Smooth muscle cell (in vitro differentiated cells): ENCODE results near the gene ITGA11. TPM values are rescaled to one million over a fixed set of nuclear protein-coding genes. Genes with fewer than 3 reads are reported as not detected.

Source experiments
- DNase-seq: peaks from one replicate; lab custom pipeline; 2025; ENCODE audit not compliant: unreplicated experiment; lab: John Stamatoyannopoulos, UW
- H2AFZ ChIP-seq: fragments of 200-600 bp; sonication (generic); 2 replicates; pipeline ENCODE4 v1.6.0; 2016; ENCODE audit warnings: antibody characterized with exemption, low read depth, mild to moderate bottlenecking
- H3F3A ChIP-seq: fragments of 200-600 bp; sonication (generic); 2 replicates; pipeline ENCODE4 v1.6.0; 2017; ENCODE audit warnings: antibody characterized with exemption, low read depth
- H3K27ac ChIP-seq: fragments of 200-600 bp; sonication (generic); 2 replicates; pipeline ENCODE4 v1.5.1; 2016; ENCODE audit warnings: low read depth, mild to moderate bottlenecking
- H3K27me3 ChIP-seq: fragments of 200-600 bp; sonication (generic); 2 replicates; pipeline ENCODE4 v1.6.1; 2016; ENCODE audit warnings: low read depth, mild to moderate bottlenecking
- H3K36me3 ChIP-seq: fragments of 200-600 bp; sonication (generic); 2 replicates; pipeline ENCODE4 v1.5.1; 2016; ENCODE audit warnings: low read depth
- H3K4me1 ChIP-seq: fragments of 200-600 bp; sonication (generic); 2 replicates; pipeline ENCODE4 v1.5.1; 2016; ENCODE audit warnings: low read depth
- H3K4me2 ChIP-seq: fragments of 200-600 bp; sonication (generic); 2 replicates; pipeline ENCODE4 v1.6.0; 2016; ENCODE audit warnings: mild to moderate bottlenecking
- H3K4me3 ChIP-seq: fragments of 200-600 bp; sonication (generic); 2 replicates; pipeline ENCODE4 v1.5.1; 2016; ENCODE audit warnings: mild to moderate bottlenecking
- H3K79me2 ChIP-seq: fragments of 200-600 bp; sonication (generic); 2 replicates; pipeline ENCODE4 v1.6.0; 2016; ENCODE audit warnings: low read depth, mild to moderate bottlenecking
- H3K9ac ChIP-seq: fragments of 200-600 bp; sonication (generic); 2 replicates; pipeline ENCODE4 v1.6.0; 2016; ENCODE audit warnings: low read depth
- H3K9me3 ChIP-seq: fragments of 200-600 bp; sonication (generic); replicated peaks from 2 replicates; pipeline ENCODE4 v1.5.1; 2016; ENCODE audit warnings: low read depth
- H4K20me1 ChIP-seq: fragments of 200-600 bp; sonication (generic); 2 replicates; pipeline ENCODE4 v1.6.0; 2016; ENCODE audit warnings: low read depth
- CTCF ChIP-seq: fragments of 200-600 bp; sonication (generic); IDR thresholded peaks from 2 replicates; pipeline ENCODE4 v1.5.1; 2017; ENCODE audit warnings: borderline replicate concordance, mild to moderate bottlenecking, antibody characterized with exemption; ENCODE audit not compliant: insufficient read depth, poor library complexity, severe bottlenecking
- WGBS: methylation state at CpG from one replicate; pipeline ENCODE4 v1.1.7; 2016; ENCODE audit warnings: low lambda C conversion rate; 5-methylcytosine and 5-hydroxymethylcytosine counted together
- polyA plus RNA-seq: library from polyadenylated mRNA; unstranded; fragments of >200 nt; fragmentation: Nextera tagmentation; extraction: Ambion mirVana; gene quantifications from 2 replicates; pipeline ENCODE4 v1.2.1, GENCODE V29; 2016
- total RNA-seq: library from RNA; depleted of rRNA; stranded (reverse); fragments of >200 nt; gene quantifications from 2 replicates; pipeline ENCODE4 v1.2.3, GENCODE V29; 2014

ITGA11 gene
- total and polyA plus RNA-seq, 2 experiments from 2014 or later: 87.8 to 133 TPM

- WGBS: 83% methylated on average over 4 of the region's 4 CpGs
- no peak for TF ChIP-seq CTCF
- no peak overlapping the region for H3K4me3 ChIP-seq
- no peak for DNase-seq
- H3K27me3 ChIP-seq: no peaks in the 10 kb centered on the region
- H3K79me2 ChIP-seq: peaks cover 51% of the 10 kb centered on the region
- H4K20me1 ChIP-seq: peaks cover 99% of the 10 kb centered on the region
- H2AFZ ChIP-seq: no peak overlapping the region
- H3K27ac ChIP-seq: peak overlapping the region; percentile 28
- no peaks in the 10 kb centered on the region for H3K9me3 ChIP-seq
- no peaks in the 10 kb centered on the region for H3K4me1 ChIP-seq
- peak overlapping the region; percentile 43 for H3K4me2 ChIP-seq
- H3K9ac ChIP-seq: no peak overlapping the region
- H3K36me3 ChIP-seq: no peaks in the 10 kb centered on the region
- H3F3A ChIP-seq: peaks cover 15% of the 10 kb centered on the region
Measured at GRCh38 chr15:68411343-68411675, 20.7 kb downstream of the ITGA11 start.

GRCh38 chr15:68410466-68411342 is 21.3 kb downstream of the ITGA11 start:
- no peak for DNase-seq
- H3K9ac ChIP-seq: no peak overlapping the region
- WGBS: 71% methylated on average over 8 of the region's 8 CpGs
- H3K27ac ChIP-seq: peak overlapping the region; percentile 28
- H3F3A ChIP-seq: peaks cover 15% of the 10 kb centered on the region
- no peak overlapping the region for H2AFZ ChIP-seq
- H3K4me2 ChIP-seq: peak overlapping the region; percentile 43
- H3K4me3 ChIP-seq: no peak overlapping the region
- H3K27me3 ChIP-seq: no peaks in the 10 kb centered on the region
- H3K79me2 ChIP-seq: peaks cover 47% of the 10 kb centered on the region
- no peaks in the 10 kb centered on the region for H3K36me3 ChIP-seq
- no peaks in the 10 kb centered on the region for H3K9me3 ChIP-seq
- no peaks in the 10 kb centered on the region for H3K4me1 ChIP-seq
- peaks cover 99% of the 10 kb centered on the region for H4K20me1 ChIP-seq
- no peak for TF ChIP-seq CTCF

DNA sequence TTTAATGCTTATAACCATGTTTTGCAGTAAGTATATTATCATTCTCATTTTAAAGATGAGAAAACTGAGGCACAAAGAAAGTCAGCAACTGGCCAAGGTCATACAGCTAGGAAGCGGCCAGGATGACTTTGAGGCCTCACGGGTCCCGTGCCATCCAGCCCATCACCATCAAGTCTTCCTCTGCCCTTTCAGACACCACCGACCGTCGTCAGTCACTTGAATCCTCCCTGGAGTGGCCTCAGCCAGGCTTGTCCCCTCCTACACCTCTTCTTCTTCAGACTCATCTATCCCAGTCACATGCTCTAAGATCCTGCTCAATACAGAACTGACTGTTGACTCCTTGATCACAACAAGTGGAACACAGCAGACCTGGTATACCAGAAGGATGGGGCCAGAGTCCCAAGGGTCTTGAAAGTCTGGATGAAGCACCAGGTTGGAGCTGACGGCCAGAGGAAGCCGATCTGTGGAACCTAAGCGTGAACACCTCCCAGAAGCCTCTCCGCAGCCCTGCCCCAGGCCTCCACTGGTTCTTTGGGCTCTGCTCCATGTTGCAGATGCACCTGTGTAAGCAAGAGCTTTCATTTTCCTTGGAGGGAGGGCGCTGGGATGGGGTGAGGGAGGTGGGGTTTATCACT is 22.1 kb downstream of the ITGA11 start:
- peaks cover 52% of the 10 kb centered on the region for H3K79me2 ChIP-seq
- no peak overlapping the region for H3K27ac ChIP-seq
- WGBS: 93% methylated on average over 11 of the region's 11 CpGs
- peaks cover 15% of the 10 kb centered on the region for H3F3A ChIP-seq
- no peak overlapping the region for H3K9ac ChIP-seq
- H3K27me3 ChIP-seq: no peaks in the 10 kb centered on the region
- peaks cover 99% of the 10 kb centered on the region for H4K20me1 ChIP-seq
- no peaks in the 10 kb centered on the region for H3K36me3 ChIP-seq
- peak overlapping the region; percentile 17 for H3K4me2 ChIP-seq
- no peaks in the 10 kb centered on the region for H3K4me1 ChIP-seq
- DNase-seq: no peak
- H2AFZ ChIP-seq: no peak overlapping the region
- TF ChIP-seq CTCF: no peak
- no peak overlapping the region for H3K4me3 ChIP-seq
- no peaks in the 10 kb centered on the region for H3K9me3 ChIP-seq
